ENCODE data around the gene LCAT. TPM values are rescaled to one million over a fixed set of nuclear protein-coding genes. Genes with fewer than 3 reads are reported as not detected.

LCAT gene
- total and polyA plus RNA-seq, 4 donors, result 10.6 to 178 (median 45.9) TPM

- H3K4me3 ChIP-seq (ENCODE audit: low read length in 2 of 2), result no peak overlapping the region
- H3K27me3 ChIP-seq (ENCODE audit: control insufficient read depth in 1 of 2, insufficient read depth in 2 of 2, low read length in 1 of 2), result no peaks in the 10 kb centered on the region
- DNase-seq, result no peak
- H3K4me1 ChIP-seq (ENCODE audit: control insufficient read depth in 1 of 2, insufficient read depth in 2 of 2, low read length in 2 of 2), result no peaks in the 10 kb centered on the region
- 32 to 35% methylated on average over 6 of the region's 6 CpGs for WGBS, 2 donors
- no peak for ATAC-seq (ENCODE audit: low FRiP score)
- peaks cover 0 to 9% of the 10 kb centered on the region in 2 donors for H3K36me3 ChIP-seq (ENCODE audit: control insufficient read depth in 1 of 2, insufficient read depth in 2 of 2, low read length in 1 of 2)
- peak overlapping the region in 1 of 2 donors; percentile 23 for H3K27ac ChIP-seq (ENCODE audit: low read depth in 1 of 2, low read length in 2 of 2)
- intact Hi-C loops (cut with DNase I), result no loop called here
- H3K9me3 ChIP-seq (ENCODE audit: control insufficient read depth, low read length), result no peaks in the 10 kb centered on the region
Measured at GRCh38 chr16:67964477-67965131, 20.7 kb upstream of the LCAT start.

- intact Hi-C loops (cut with DNase I), result no loop called here
- Histone ChIP-seq H3K4me1 (ENCODE audit: control insufficient read depth in 1 of 2, insufficient read depth in 2 of 2, low read length in 2 of 2) (no peaks in the 10 kb centered on the region), H3K4me3 (ENCODE audit: low read length in 2 of 2) (no peak overlapping the region), H3K27me3 (ENCODE audit: control insufficient read depth in 1 of 2, insufficient read depth in 2 of 2, low read length in 1 of 2) (no peaks in the 10 kb centered on the region), H3K36me3 (ENCODE audit: control insufficient read depth in 1 of 2, insufficient read depth in 2 of 2, low read length in 1 of 2) (peaks cover 0 to 9% of the 10 kb centered on the region in 2 donors), H3K9me3 (ENCODE audit: control insufficient read depth, low read length) (no peaks in the 10 kb centered on the region), H3K27ac (ENCODE audit: low read depth in 1 of 2, low read length in 2 of 2) (no peak overlapping the region)
- 22 to 27% methylated on average over 32 of the region's 32 CpGs for WGBS, 2 donors
- DNase-seq, result peak in 1 of 2 donors; percentile 80
- ATAC-seq (ENCODE audit: low FRiP score), result no peak
Measured at GRCh38 chr16:67963662-67964321, 19.9 kb upstream of the LCAT start.

GRCh38 chr16:67963292-67963661 is 19.4 kb upstream of the LCAT start:
- WGBS, 2 donors, result 35 to 49% methylated on average over 2 of the region's 2 CpGs
- intact Hi-C loops (cut with DNase I), result no loop called here
- Histone ChIP-seq H3K4me1 (ENCODE audit: control insufficient read depth in 1 of 2, insufficient read depth in 2 of 2, low read length in 2 of 2) (no peaks in the 10 kb centered on the region), H3K27ac (ENCODE audit: low read depth in 1 of 2, low read length in 2 of 2) (no peak overlapping the region), H3K4me3 (ENCODE audit: low read length in 2 of 2) (no peak overlapping the region), H3K36me3 (ENCODE audit: control insufficient read depth in 1 of 2, insufficient read depth in 2 of 2, low read length in 1 of 2) (peaks cover 0 to 9% of the 10 kb centered on the region in 2 donors), H3K9me3 (ENCODE audit: control insufficient read depth, low read length) (no peaks in the 10 kb centered on the region), H3K27me3 (ENCODE audit: control insufficient read depth in 1 of 2, insufficient read depth in 2 of 2, low read length in 1 of 2) (no peaks in the 10 kb centered on the region)
- no peak for ATAC-seq (ENCODE audit: low FRiP score)
- no peak for DNase-seq

- Histone ChIP-seq H3K36me3 (ENCODE audit: control insufficient read depth in 1 of 2, insufficient read depth in 2 of 2, low read length in 1 of 2) (peaks cover 0 to 9% of the 10 kb centered on the region in 2 donors), H3K4me3 (ENCODE audit: low read length in 2 of 2) (no peak overlapping the region), H3K4me1 (ENCODE audit: control insufficient read depth in 1 of 2, insufficient read depth in 2 of 2, low read length in 2 of 2) (no peaks in the 10 kb centered on the region), H3K27ac (ENCODE audit: low read depth in 1 of 2, low read length in 2 of 2) (no peak overlapping the region), H3K9me3 (ENCODE audit: control insufficient read depth, low read length) (no peaks in the 10 kb centered on the region), H3K27me3 (ENCODE audit: control insufficient read depth in 1 of 2, insufficient read depth in 2 of 2, low read length in 1 of 2) (no peaks in the 10 kb centered on the region)
- DNase-seq (no peak), ATAC-seq (ENCODE audit: low FRiP score) (no peak)
- WGBS, 2 donors, result 89 to 90% methylated on average over 8 of the region's 8 CpGs
- intact Hi-C loops (cut with DNase I), result no loop called here
Measured at GRCh38 chr16:67962135-67962534, 18.2 kb upstream of the LCAT start.

- ATAC-seq (ENCODE audit: low FRiP score), result no peak
- WGBS, 2 donors, result 69 to 73% methylated on average over 13 of the region's 13 CpGs
- peaks cover 0 to 9% of the 10 kb centered on the region in 2 donors for H3K36me3 ChIP-seq (ENCODE audit: control insufficient read depth in 1 of 2, insufficient read depth in 2 of 2, low read length in 1 of 2)
Measured at GRCh38 chr16:67961551-67961957, 17.6 kb upstream of the LCAT start.

GRCh38 chr16:67959536-67960329 is 15.8 kb upstream of the LCAT start:
- ATAC-seq (ENCODE audit: low FRiP score), result peak; percentile 44
- Histone ChIP-seq H3K4me3 (ENCODE audit: low read length in 2 of 2) (no peak overlapping the region), H3K36me3 (ENCODE audit: control insufficient read depth in 1 of 2, insufficient read depth in 2 of 2, low read length in 1 of 2) (peaks cover 0 to 9% of the 10 kb centered on the region in 2 donors), H3K4me1 (ENCODE audit: control insufficient read depth in 1 of 2, insufficient read depth in 2 of 2, low read length in 2 of 2) (no peaks in the 10 kb centered on the region), H3K27ac (ENCODE audit: low read depth in 1 of 2, low read length in 2 of 2) (no peak overlapping the region), H3K9me3 (ENCODE audit: control insufficient read depth, low read length) (no peaks in the 10 kb centered on the region), H3K27me3 (ENCODE audit: control insufficient read depth in 1 of 2, insufficient read depth in 2 of 2, low read length in 1 of 2) (no peaks in the 10 kb centered on the region)
- intact Hi-C loops (cut with DNase I), result no loop called here
- 54 to 68% methylated on average over 11 of the region's 11 CpGs for WGBS, 2 donors
- peak in 1 of 2 donors; percentile 85 for DNase-seq

More at GRCh38 chr16:67961551-67961957, 17.6 kb upstream of the LCAT start:
- intact Hi-C loops (cut with DNase I), result no loop called here
- H3K4me1 ChIP-seq (ENCODE audit: control insufficient read depth in 1 of 2, insufficient read depth in 2 of 2, low read length in 2 of 2), result no peaks in the 10 kb centered on the region
- no peaks in the 10 kb centered on the region for H3K27me3 ChIP-seq (ENCODE audit: control insufficient read depth in 1 of 2, insufficient read depth in 2 of 2, low read length in 1 of 2)
- peak in 1 of 2 donors; percentile 64 for DNase-seq
- H3K4me3 ChIP-seq (ENCODE audit: low read length in 2 of 2), result no peak overlapping the region
- H3K9me3 ChIP-seq (ENCODE audit: control insufficient read depth, low read length), result no peaks in the 10 kb centered on the region
- no peak overlapping the region for H3K27ac ChIP-seq (ENCODE audit: low read depth in 1 of 2, low read length in 2 of 2)

GRCh38 chr16:67957622-67958021 is 13.7 kb upstream of the LCAT start:
- Histone ChIP-seq H3K27ac (ENCODE audit: low read depth in 1 of 2, low read length in 2 of 2) (no peak overlapping the region), H3K4me1 (ENCODE audit: control insufficient read depth in 1 of 2, insufficient read depth in 2 of 2, low read length in 2 of 2) (no peaks in the 10 kb centered on the region), H3K9me3 (ENCODE audit: control insufficient read depth, low read length) (no peaks in the 10 kb centered on the region), H3K27me3 (ENCODE audit: control insufficient read depth in 1 of 2, insufficient read depth in 2 of 2, low read length in 1 of 2) (no peaks in the 10 kb centered on the region), H3K36me3 (ENCODE audit: control insufficient read depth in 1 of 2, insufficient read depth in 2 of 2, low read length in 1 of 2) (peaks cover 0 to 12% of the 10 kb centered on the region in 2 donors), H3K4me3 (ENCODE audit: low read length in 2 of 2) (no peak overlapping the region)
- ATAC-seq (ENCODE audit: low FRiP score), result no peak
- intact Hi-C loops (cut with DNase I), result no loop called here
- peak in 1 of 2 donors; percentile 63 for DNase-seq
- WGBS, 2 donors, result 92 to 95% methylated on average over 9 of the region's 9 CpGs

GRCh38 chr16:67954421-67955196 is 10.7 kb upstream of the LCAT start:
- Histone ChIP-seq H3K36me3 (ENCODE audit: control insufficient read depth in 1 of 2, insufficient read depth in 2 of 2, low read length in 1 of 2) (peaks cover 0 to 15% of the 10 kb centered on the region in 2 donors), H3K27ac (ENCODE audit: low read depth in 1 of 2, low read length in 2 of 2) (no peak overlapping the region), H3K4me3 (ENCODE audit: low read length in 2 of 2) (no peak overlapping the region), H3K9me3 (ENCODE audit: control insufficient read depth, low read length) (no peaks in the 10 kb centered on the region), H3K27me3 (ENCODE audit: control insufficient read depth in 1 of 2, insufficient read depth in 2 of 2, low read length in 1 of 2) (no peaks in the 10 kb centered on the region), H3K4me1 (ENCODE audit: control insufficient read depth in 1 of 2, insufficient read depth in 2 of 2, low read length in 2 of 2) (no peaks in the 10 kb centered on the region)
- DNase-seq, result peak in 1 of 2 donors; percentile 66
- intact Hi-C loops (cut with DNase I), result no loop called here
- WGBS, 2 donors, result 74 to 75% methylated on average over 10 of the region's 10 CpGs
- no peak for ATAC-seq (ENCODE audit: low FRiP score)

Data from aorta (tissue), 5 donors.